Frontal cortex (tissue), 4 donors: ENCODE results near the gene IRF7. TPM values are rescaled to one million over a fixed set of nuclear protein-coding genes. Genes with fewer than 3 reads are reported as not detected.
"Not testable (repeated sequence)": the region's sequence is repeated elsewhere in the genome, so short reads cannot be mapped to it uniquely, and the experiment has no call there.

ENCODE experiments used
- DNase-seq, 2 donors: peaks; one replicate each; pipeline ENCODE4 v3.0.0; 2012; ENCODE audit warnings: low spot score in 2 of 2
- FAIRE-seq: peaks from 2 replicates; lab custom pipeline; 2012; peaks lifted over from hg19 to GRCh38; lab: Jason Lieb, UNC
- total RNA-seq: library from RNA; depleted of rRNA; stranded (reverse); fragments of >200 nt; gene quantifications from one replicate; pipeline ENCODE4 v1.2.3, GENCODE V29; 2014
- donor health status: control.
- donor health status: control.
- donor health status: control.

Gene IRF7
- total RNA-seq = 0.82 TPM

GRCh38 chr11:615504-616319 is at the start of gene IRF7:
IRF7 (minus strand) TSS chr11:615950; CDS start chr11:615364, 586 bp downstream.
- FAIRE-seq (no peak), DNase-seq (peak; percentile 93 to 94)

GRCh38 chr11:665062-665703 is 49.4 kb upstream of the IRF7 start:
- no peak for FAIRE-seq
- DNase-seq = no peak

- FAIRE-seq = no peak
- DNase-seq = peak; percentile 79 to 86
These were observed 47.0 kb upstream of the IRF7 start for GRCh38 chr11:662689-663274.

GRCh38 chr11:660681-661444 is 45.1 kb upstream of the IRF7 start:
- DNase-seq = no peak
- no peak for FAIRE-seq

- no peak for DNase-seq
- no peak for FAIRE-seq
These were observed 44.5 kb upstream of the IRF7 start for GRCh38 chr11:660281-660680.

GRCh38 chr11:659532-660085 is 43.9 kb upstream of the IRF7 start:
- FAIRE-seq (no peak), DNase-seq (no peak)

- FAIRE-seq (no peak), DNase-seq (no peak)
These were observed 42.0 kb upstream of the IRF7 start for GRCh38 chr11:657691-658126.

GRCh38 chr11:656866-657265 is 41.1 kb upstream of the IRF7 start:
- DNase-seq (no peak), FAIRE-seq (no peak)

GRCh38 chr11:656426-656825 is 40.7 kb upstream of the IRF7 start:
- no peak for FAIRE-seq
- no peak for DNase-seq

- FAIRE-seq = no peak
- DNase-seq = no peak
These were observed 39.4 kb upstream of the IRF7 start for GRCh38 chr11:655036-655726.

- FAIRE-seq, DNase-seq: not testable (repeated sequence)
These were observed 38.7 kb upstream of the IRF7 start for GRCh38 chr11:654444-654843.

- FAIRE-seq = no peak
- no peak for DNase-seq
These were observed 38.1 kb upstream of the IRF7 start for GRCh38 chr11:653837-654236.

GRCh38 chr11:653136-653535 is 37.4 kb upstream of the IRF7 start:
- not testable (repeated sequence) for FAIRE-seq, DNase-seq

GRCh38 chr11:650482-650881 is 34.7 kb upstream of the IRF7 start:
- FAIRE-seq = no peak
- no peak for DNase-seq

GRCh38 chr11:647672-648158 is 32.0 kb upstream of the IRF7 start:
- not testable (repeated sequence) for DNase-seq, FAIRE-seq

- no peak for FAIRE-seq
- DNase-seq = no peak
These were observed 30.5 kb upstream of the IRF7 start for GRCh38 chr11:646214-646613.

- FAIRE-seq = no peak
- DNase-seq = no peak
These were observed 29.8 kb upstream of the IRF7 start for GRCh38 chr11:645536-645935.

GRCh38 chr11:643849-644738 is 28.3 kb upstream of the IRF7 start:
- no peak for FAIRE-seq
- no peak for DNase-seq
